ENCODE results near the gene NAPA.

Gene NAPA

DNA sequence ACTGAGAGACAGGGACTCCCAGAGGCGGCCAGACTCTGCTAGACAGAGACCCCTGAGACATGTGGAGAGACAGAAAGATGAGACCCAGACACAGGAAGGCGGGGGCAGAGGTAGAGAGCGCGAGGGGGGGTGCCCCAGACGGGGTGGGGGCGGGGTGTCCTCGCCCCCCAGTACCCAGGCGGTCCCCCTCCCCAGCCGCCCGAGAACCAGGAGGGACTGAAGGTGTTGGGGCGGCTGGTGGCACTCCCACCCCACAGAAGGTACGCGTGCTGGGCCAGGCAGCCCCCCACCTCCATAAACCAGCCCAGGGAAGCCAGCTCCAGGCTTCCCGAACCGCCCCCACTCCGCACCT lies 43.5 kb downstream of the NAPA start:
- Mint-ChIP-seq H3K9me3 (no peaks in the 10 kb centered on the region), H3K27me3 (peaks cover 72% of the 10 kb centered on the region), H3K27ac (no peak overlapping the region), H3K4me1 (peaks cover 25% of the 10 kb centered on the region), H3K36me3 (peaks cover 6% of the 10 kb centered on the region), H3K4me3 (no peak overlapping the region)
- peak; percentile 29 for ATAC-seq

DNA sequence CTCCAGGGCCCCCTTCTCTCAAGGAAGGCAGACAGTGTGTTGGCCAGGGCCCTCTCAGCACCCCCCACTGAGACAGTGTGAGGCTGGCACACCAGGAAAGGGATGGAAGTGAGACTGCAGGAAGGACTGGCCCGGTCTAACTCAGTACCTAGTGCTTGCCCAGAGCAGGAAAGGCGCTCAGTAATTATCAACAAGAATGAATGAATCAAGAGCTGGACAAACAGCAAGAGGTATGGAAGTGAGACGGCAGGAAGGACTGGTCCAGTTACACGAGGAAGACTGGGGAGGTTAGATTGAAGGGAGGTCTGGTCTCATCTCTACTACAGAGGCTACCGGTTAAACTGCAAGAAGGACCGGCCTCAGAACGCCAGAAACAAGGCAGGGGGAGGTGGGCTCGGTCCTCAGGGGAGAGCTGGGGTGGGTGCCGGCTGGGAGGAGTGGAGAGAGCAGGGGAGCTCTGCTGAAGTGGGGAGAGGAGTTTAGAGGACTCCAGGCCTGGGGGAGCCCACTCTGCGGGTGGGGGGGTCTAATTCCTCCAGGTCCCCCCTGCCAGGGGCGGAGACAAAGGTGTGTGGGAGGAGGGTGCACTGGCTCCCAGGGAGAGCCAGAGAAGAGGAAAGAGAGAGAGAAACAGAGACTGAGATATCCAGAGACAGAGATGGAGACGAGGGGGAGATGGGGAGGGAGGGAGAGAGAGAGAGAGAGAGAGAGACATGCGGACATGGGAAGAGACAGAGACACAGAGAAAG lies 44.2 kb downstream of the NAPA start:
- H3K4me3 Mint-ChIP-seq = no peak overlapping the region
- H3K4me1 Mint-ChIP-seq = peaks cover 25% of the 10 kb centered on the region
- H3K9me3 Mint-ChIP-seq = no peaks in the 10 kb centered on the region
- ATAC-seq = no peak
- no peak overlapping the region for H3K27ac Mint-ChIP-seq
- peaks cover 5% of the 10 kb centered on the region for H3K36me3 Mint-ChIP-seq
- H3K27me3 Mint-ChIP-seq = peaks cover 79% of the 10 kb centered on the region

DNA sequence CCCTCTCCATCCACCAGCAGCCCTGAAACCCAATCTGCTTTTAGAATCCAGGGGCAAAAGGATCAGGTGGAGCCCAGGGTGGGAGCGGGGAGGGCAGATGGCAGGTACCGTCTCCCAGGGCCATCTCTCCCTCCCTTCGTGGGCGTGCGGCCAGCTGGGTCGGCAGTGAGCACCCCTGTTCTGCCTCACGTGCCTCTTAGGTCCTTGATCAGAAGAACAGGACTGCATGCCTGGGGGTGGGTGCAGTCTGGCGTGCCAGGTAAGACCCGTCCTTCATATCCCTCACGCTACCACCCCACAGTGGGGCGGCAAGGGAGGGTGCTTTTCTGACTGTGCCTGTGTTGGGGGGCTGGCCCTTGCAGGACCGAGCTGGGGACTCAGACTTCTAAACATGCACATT lies 45.1 kb downstream of the NAPA start:
- Mint-ChIP-seq H3K36me3 (no peaks in the 10 kb centered on the region), H3K4me3 (no peak overlapping the region), H3K27ac (no peak overlapping the region), H3K4me1 (peaks cover 25% of the 10 kb centered on the region), H3K27me3 (peaks cover 88% of the 10 kb centered on the region), H3K9me3 (no peaks in the 10 kb centered on the region)
- no peak for ATAC-seq

DNA sequence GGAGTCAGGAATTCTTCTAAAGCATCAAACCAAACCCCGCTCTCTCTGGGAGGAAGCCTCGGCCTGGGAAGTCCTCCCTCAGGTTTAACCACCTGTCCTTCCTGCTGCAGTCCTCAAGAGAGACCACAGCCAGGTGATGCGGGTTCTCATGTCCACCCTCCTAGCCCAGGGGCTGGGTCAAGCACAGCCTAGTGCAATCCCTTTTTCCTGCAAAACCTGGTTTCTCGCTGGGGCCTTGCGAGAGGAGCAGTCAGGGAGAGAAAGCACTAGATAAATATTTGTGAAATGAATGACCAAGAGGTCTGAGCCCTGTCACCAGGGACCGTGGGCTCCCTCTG lies 45.5 kb downstream of the NAPA start:
- H3K27me3 Mint-ChIP-seq = peaks cover 92% of the 10 kb centered on the region
- no peak for ATAC-seq
- H3K4me1 Mint-ChIP-seq = peaks cover 25% of the 10 kb centered on the region
- H3K36me3 Mint-ChIP-seq = no peaks in the 10 kb centered on the region
- no peak overlapping the region for H3K4me3 Mint-ChIP-seq
- H3K27ac Mint-ChIP-seq = no peak overlapping the region
- H3K9me3 Mint-ChIP-seq = no peaks in the 10 kb centered on the region

DNA sequence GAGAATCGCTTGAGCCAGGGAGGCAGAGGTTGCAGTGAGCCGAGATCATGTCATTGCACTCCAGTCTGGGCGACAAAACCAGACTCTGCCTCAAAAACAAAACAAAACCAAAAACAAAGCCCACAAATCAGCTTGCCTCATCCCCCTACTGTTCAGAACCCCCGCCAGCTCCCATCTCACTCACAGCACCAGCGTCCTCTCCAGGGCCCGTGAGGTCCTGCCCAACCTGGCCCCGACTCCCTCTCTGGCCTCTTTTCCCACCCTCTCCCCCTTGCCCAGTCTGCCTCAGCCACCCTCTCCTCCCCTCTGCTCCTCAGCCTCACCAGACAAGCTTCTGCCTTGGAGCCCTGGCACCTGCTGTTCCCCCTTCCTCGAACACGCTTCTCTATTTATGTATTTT lies 46.9 kb downstream of the NAPA start:
- Mint-ChIP-seq H3K4me3 (no peak overlapping the region), H3K4me1 (peaks cover 25% of the 10 kb centered on the region), H3K9me3 (no peaks in the 10 kb centered on the region), H3K36me3 (no peaks in the 10 kb centered on the region), H3K27ac (no peak overlapping the region), H3K27me3 (peaks cover 87% of the 10 kb centered on the region)
- ATAC-seq = no peak

DNA sequence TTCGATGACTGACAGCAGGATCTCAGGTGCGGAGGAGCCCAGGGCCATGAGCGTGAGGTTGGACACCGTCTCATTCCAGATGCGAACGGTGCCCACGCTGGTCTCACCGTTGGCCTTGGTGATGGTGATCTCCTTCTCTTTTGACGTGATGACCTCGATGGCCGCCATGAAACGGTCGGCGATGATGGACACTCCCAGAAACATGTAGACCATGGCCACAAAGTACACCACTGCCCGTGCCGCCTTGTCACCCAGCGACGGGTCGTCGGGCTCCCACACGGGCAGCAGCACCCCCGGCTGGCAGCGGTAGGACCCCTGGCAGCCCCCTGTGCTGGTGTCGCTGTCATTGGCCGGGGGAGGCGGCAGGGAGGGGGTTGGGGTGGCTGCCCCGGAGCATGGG lies 48.9 kb downstream of the NAPA start:
- H3K36me3 Mint-ChIP-seq = no peaks in the 10 kb centered on the region
- no peak overlapping the region for H3K4me3 Mint-ChIP-seq
- H3K4me1 Mint-ChIP-seq = peaks cover 17% of the 10 kb centered on the region
- ATAC-seq = no peak
- no peak overlapping the region for H3K27ac Mint-ChIP-seq
- H3K27me3 Mint-ChIP-seq = peaks cover 68% of the 10 kb centered on the region
- no peaks in the 10 kb centered on the region for H3K9me3 Mint-ChIP-seq

DNA sequence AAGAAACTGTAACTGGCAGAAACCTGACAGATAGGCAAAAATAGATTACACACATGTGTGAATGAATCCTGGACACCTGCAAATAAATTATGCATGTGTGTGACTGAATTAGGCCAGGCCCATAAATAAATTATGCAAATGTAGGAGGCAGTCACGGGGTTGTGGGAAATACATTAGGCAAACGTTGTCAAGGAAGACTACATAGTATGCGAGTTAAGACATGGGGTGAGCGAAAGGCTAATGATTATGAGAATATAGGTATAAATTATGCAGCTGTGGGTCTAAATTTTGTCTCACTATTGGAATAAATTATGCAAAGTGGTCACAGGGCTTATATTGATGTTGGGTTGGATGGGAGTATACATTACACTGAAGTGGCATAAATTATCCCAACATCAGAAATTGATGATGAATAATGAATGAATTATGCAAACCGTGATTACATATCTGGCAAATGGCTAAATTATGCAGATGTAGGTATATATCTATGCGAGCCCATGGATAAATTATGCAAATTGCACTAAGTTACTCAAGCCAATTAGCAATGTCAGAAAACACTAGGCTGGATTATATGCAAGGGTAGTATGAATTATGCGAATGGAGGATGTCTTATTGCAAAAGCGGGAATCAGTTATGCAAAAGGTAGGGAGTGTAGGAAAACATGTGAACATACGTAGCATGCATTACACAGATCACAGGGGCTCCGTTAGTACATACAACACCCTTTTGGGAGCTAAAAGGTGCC lies 50.0 kb downstream of the NAPA start:
- Mint-ChIP-seq H3K36me3 (no peaks in the 10 kb centered on the region), H3K27ac (no peak overlapping the region), H3K9me3 (no peaks in the 10 kb centered on the region), H3K4me1 (peaks cover 9% of the 10 kb centered on the region), H3K4me3 (no peak overlapping the region), H3K27me3 (peaks cover 56% of the 10 kb centered on the region)
- ATAC-seq = no peak

DNA sequence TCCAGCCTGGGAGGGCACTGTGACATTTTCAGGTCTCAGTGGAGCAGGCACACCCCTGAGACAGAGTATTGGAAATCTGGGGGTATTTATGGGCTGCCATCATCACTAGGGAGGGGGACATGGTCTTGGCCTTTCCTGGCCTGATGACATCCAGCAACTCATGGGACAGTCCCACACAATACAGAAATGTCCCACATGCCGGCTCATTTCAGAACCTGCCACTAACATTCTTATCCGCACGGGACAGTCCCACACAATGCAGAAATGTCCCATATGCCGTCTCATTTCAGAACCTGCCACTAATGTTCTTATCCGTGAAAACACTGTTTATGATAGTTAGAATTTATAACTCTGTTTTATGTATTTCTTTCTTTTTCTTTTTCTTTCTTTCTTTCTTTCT lies 53.0 kb downstream of the NAPA start:
- Mint-ChIP-seq H3K36me3 (no peaks in the 10 kb centered on the region), H3K4me1 (no peaks in the 10 kb centered on the region), H3K9me3 (no peaks in the 10 kb centered on the region), H3K27me3 (peaks cover 29% of the 10 kb centered on the region), H3K4me3 (no peak overlapping the region), H3K27ac (no peak overlapping the region)
- peak; percentile 71 for ATAC-seq

DNA sequence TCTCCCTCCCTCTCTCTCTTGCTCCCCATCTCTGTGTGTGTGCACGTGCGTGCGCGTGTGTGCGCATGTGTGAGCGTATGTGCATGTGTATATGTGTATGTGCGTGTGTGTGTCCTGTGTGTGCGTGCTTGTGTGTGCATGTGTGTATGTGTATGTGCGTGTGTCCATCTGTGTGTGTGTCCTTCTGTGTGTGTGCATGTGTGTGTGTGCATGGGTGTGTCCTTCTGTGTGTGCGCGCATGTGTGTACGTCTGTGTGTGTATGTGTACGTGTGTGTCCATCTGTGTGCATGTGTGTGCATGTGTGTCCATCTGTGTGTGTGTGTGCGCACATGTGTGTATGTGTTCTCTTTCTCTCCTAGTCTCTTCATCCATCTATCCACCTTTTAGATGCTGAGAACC lies 55.4 kb downstream of the NAPA start:
- H3K9me3 Mint-ChIP-seq = peaks cover 9% of the 10 kb centered on the region
- no peak for ATAC-seq
- no peak overlapping the region for H3K4me3 Mint-ChIP-seq
- H3K27ac Mint-ChIP-seq = no peak overlapping the region
- no peaks in the 10 kb centered on the region for H3K4me1 Mint-ChIP-seq
- no peaks in the 10 kb centered on the region for H3K36me3 Mint-ChIP-seq
- H3K27me3 Mint-ChIP-seq = peaks cover 29% of the 10 kb centered on the region

DNA sequence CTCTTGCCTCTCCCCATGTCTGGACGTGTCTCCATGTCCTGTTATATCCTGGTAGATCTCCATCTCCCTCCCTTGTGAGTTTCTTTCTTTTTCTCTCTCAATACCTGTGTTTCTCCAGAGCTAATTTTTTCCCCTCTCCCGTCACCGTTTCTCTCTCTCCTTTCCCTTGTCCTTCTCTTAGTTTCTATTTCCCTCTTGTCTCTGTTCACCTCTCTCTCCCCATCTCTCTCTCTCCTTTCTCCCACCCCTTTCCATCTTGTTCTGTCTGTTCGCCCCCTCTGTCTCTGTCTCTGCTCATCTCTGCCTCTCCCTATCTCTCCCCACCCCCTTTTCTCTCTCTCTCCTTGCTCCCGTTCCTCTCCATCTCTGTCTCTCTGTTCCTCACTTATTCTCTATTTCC lies 56.2 kb downstream of the NAPA start:
- H3K27me3 Mint-ChIP-seq = peaks cover 28% of the 10 kb centered on the region
- H3K36me3 Mint-ChIP-seq = no peaks in the 10 kb centered on the region
- H3K9me3 Mint-ChIP-seq = peaks cover 9% of the 10 kb centered on the region
- H3K4me1 Mint-ChIP-seq = no peaks in the 10 kb centered on the region
- H3K27ac Mint-ChIP-seq = no peak overlapping the region
- ATAC-seq = no peak
- no peak overlapping the region for H3K4me3 Mint-ChIP-seq

DNA sequence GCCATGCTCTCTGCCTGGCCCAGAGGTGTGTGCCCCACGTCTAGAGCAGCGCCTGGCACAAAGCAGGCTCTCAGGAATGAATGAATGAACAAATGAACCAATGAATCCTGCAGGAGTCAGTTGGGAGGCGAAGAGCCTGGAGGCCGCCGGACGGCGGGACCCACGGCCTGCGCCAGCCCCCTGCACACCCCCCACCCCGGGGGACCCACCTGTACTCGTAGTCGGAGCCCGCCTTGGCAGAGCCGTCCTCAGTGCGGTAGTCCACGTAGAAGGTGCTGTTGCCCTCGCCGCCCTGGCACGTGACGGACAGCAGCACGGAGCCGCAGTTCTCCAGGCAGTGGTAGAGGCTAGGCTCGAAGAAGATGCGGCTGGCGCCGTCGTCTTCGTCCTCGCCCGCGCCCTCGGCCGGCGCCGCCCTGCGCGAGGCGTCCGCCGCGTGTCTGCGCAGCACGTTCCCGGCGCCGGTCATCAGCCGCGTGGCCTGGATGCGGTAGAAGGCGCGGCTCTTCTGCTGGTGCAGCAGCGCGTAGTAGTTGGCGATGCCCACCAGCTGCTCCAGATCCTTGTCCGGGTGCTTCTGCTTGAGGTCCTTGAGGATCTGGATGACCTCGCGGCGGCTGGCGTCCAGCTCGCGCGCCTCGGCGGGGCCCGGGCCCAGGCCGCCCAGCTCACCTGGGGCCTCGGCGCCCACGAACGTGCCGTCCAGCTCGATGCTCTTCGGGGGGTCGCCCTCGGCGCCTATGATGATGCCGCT lies 58.0 kb downstream of the NAPA start:
- Mint-ChIP-seq H3K27me3 (peaks cover 28% of the 10 kb centered on the region), H3K4me3 (no peak overlapping the region), H3K27ac (no peak overlapping the region), H3K36me3 (no peaks in the 10 kb centered on the region), H3K9me3 (peaks cover 9% of the 10 kb centered on the region), H3K4me1 (no peaks in the 10 kb centered on the region)
- ATAC-seq = no peak

DNA sequence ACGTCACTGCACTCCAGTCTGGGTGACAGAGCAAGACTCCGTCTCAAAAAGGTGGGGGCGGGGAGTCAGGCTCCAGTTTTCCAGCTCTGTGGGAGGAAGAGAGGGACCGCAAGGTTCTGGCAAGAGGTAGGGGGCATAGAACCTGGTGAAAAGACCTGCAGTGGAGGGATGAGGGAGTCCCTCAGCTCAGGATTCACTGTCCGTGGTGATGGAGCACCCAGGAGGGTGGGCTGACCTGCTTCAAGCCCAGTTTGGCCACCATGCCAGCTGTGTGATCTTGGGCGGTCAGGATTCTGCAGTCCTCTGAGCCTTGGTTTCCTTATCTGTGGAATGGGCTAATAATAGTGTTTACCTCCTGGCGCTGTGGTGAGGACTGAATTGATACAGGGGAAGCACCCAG lies 64.4 kb downstream of the NAPA start:
- Mint-ChIP-seq H3K9me3 (peaks cover 11% of the 10 kb centered on the region), H3K36me3 (no peaks in the 10 kb centered on the region), H3K4me1 (peaks cover 16% of the 10 kb centered on the region), H3K4me3 (no peak overlapping the region), H3K27me3 (peaks cover 66% of the 10 kb centered on the region), H3K27ac (no peak overlapping the region)
- ATAC-seq = no peak

DNA sequence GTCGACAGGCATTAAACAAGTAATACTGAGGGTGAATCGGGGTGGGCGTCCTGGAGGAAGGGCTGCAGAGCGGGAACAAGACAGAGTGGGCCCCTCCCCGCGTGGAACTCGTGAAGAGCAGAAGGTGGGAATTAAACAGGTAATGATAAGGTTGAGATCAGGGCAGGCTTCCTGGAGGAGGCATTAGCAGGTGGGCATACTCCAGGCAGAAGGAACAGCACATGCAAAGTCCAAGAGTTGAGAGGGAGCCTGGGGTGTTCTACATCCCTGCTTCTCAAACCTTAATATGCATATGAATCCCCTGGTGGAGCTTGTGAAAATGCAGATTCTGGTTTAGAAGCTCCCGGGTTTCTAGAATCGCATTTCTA lies 66.5 kb downstream of the NAPA start:
- Mint-ChIP-seq H3K27me3 (peaks cover 73% of the 10 kb centered on the region), H3K36me3 (no peaks in the 10 kb centered on the region), H3K4me1 (peaks cover 27% of the 10 kb centered on the region), H3K27ac (no peak overlapping the region), H3K4me3 (no peak overlapping the region), H3K9me3 (peaks cover 4% of the 10 kb centered on the region)
- ATAC-seq = no peak

DNA sequence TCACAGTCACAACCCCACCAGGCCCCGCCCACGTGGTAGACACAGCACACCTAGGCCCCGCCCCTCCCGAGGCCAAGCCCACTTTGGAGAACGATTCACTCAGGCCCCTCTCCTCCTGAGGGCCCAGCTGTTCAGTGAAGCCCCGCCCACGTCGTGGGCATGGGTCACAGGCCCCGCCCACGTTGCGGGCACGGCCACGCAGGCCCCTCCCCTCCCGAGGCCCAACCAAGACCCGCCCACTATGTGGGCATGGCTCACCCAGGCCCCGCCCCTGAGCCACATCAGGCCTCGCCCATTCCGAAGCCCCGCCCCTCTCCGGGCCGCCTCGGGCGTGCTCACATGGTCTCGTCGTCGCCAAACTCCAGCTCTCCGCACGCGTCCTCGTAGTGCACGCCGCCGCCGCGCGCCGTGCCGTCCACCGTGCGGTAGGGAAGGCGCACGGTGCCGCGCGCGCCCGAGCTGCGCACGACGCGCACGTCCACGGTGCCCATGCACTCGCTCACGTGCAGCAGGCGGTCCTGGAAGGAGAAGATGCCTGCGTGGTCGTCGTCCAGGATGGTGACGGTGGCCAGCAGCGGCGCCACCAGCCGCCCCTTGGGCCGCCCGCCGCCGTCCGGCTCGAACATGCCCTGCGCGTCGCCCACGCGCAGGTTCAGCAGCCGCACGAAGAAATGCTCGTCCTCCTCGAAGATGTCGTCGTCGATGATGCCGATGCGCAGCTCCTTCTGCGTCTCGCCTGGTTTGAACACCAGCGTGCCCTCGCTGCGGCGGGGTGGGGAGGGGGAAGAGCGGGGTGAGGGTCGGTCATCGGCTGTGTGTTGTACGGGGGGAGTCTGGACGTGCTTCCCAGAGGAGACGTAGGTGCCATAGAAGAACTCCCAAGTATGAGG lies 67.1 kb downstream of the NAPA start:
- Mint-ChIP-seq H3K4me1 (peaks cover 27% of the 10 kb centered on the region), H3K27me3 (peaks cover 79% of the 10 kb centered on the region), H3K27ac (no peak overlapping the region), H3K4me3 (peak overlapping the region; percentile 22), H3K36me3 (no peaks in the 10 kb centered on the region), H3K9me3 (peaks cover 4% of the 10 kb centered on the region)
- no peak for ATAC-seq
